ENCODE data around the gene WBP1L.

The WBP1L gene

GRCh38 chr10:102704915-102705314 is 38.8 kb upstream of the WBP1L start:
- Histone ChIP-seq H3K27me3 (ENCODE audit: insufficient read depth, poor library complexity, severe bottlenecking) (no peaks in the 10 kb centered on the region), H3K4me3 (replicated peaks; ENCODE audit: insufficient read depth, low read length) (no peak overlapping the region), H3K27ac (replicated peaks) (no peak overlapping the region)
- no peak for DNase-seq (ENCODE audit: low read depth in 1 of 2, low spot score in 1 of 2)
- no peak for TF ChIP-seq SPI1 (IDR thresholded peaks at IDR 0.05; ENCODE audit: borderline replicate concordance, low read depth)
- TF ChIP-seq CTCF (IDR thresholded peaks at IDR 0.05; ENCODE audit: insufficient read depth, low read length), result no peak
- no peak for TF ChIP-seq POLR2AphosphoS5 (IDR thresholded peaks at IDR 0.05; ENCODE audit: low read depth)
- no peak for TF ChIP-seq REST (IDR thresholded peaks at IDR 0.05; ENCODE audit: insufficient replicate concordance, low read depth)
- TF ChIP-seq GABPA (IDR thresholded peaks at IDR 0.05; ENCODE audit: low read depth), result no peak

GRCh38 chr10:102705531-102705930 is 38.2 kb upstream of the WBP1L start:
- H3K4me3 ChIP-seq (replicated peaks; ENCODE audit: insufficient read depth, low read length), result no peak overlapping the region

GRCh38 chr10:102710609-102711008 is 33.1 kb upstream of the WBP1L start:
- no peak for DNase-seq (ENCODE audit: low read depth in 1 of 2, low spot score in 1 of 2)

More at GRCh38 chr10:102705531-102705930, 38.2 kb upstream of the WBP1L start:
- Histone ChIP-seq H3K27me3 (ENCODE audit: insufficient read depth, poor library complexity, severe bottlenecking) (no peaks in the 10 kb centered on the region), H3K27ac (replicated peaks) (peak overlapping the region; percentile 24; the same call in 1 of the 2 replicates)
- TF ChIP-seq REST (IDR thresholded peaks at IDR 0.05; ENCODE audit: insufficient replicate concordance, low read depth) (no peak), POLR2AphosphoS5 (IDR thresholded peaks at IDR 0.05; ENCODE audit: low read depth) (no peak), SPI1 (IDR thresholded peaks at IDR 0.05; ENCODE audit: borderline replicate concordance, low read depth) (no peak), CTCF (IDR thresholded peaks at IDR 0.05; ENCODE audit: insufficient read depth, low read length) (no peak), GABPA (IDR thresholded peaks at IDR 0.05; ENCODE audit: low read depth) (no peak)
- DNase-seq (ENCODE audit: low read depth in 1 of 2, low spot score in 1 of 2), result no peak

More at GRCh38 chr10:102710609-102711008, 33.1 kb upstream of the WBP1L start:
- TF ChIP-seq GABPA (IDR thresholded peaks at IDR 0.05; ENCODE audit: low read depth), result no peak
- no peak for TF ChIP-seq REST (IDR thresholded peaks at IDR 0.05; ENCODE audit: insufficient replicate concordance, low read depth)
- TF ChIP-seq SPI1 (IDR thresholded peaks at IDR 0.05; ENCODE audit: borderline replicate concordance, low read depth), result no peak
- no peak for TF ChIP-seq POLR2AphosphoS5 (IDR thresholded peaks at IDR 0.05; ENCODE audit: low read depth)
- no peak for TF ChIP-seq CTCF (IDR thresholded peaks at IDR 0.05; ENCODE audit: insufficient read depth, low read length)
- H3K27ac ChIP-seq (replicated peaks), result no peak overlapping the region
- no peak overlapping the region for H3K4me3 ChIP-seq (replicated peaks; ENCODE audit: insufficient read depth, low read length)
- H3K27me3 ChIP-seq (ENCODE audit: insufficient read depth, poor library complexity, severe bottlenecking), result no peaks in the 10 kb centered on the region

Measured in HL-60 (cell line).